Endothelial cell of umbilical vein (primary cell): ENCODE results near the gene CEACAM1. TPM values are rescaled to one million over a fixed set of nuclear protein-coding genes. Genes with fewer than 3 reads are reported as not detected.

Experiments
- BruUV-seq: library from RNA; stranded (reverse); fragments of 400-500 nt; replicated peaks from 2 replicates; lab custom pipeline; 2021; lab: Mats Ljungman, UMichigan
- CTCF ChIA-PET: fragments of 300-600, 350-600 bp; sonication (Branson Sonifier 250); formaldehyde crosslinking; loops from one replicate; lab custom pipeline; 2021; ENCODE audit warnings: antibody characterized with exemption, inconsistent platforms; lab: Charles Lee
- POLR2A ChIA-PET: fragments of 300-600, 350-600 bp; sonication (Branson Sonifier 250); formaldehyde crosslinking; loops from one replicate; lab custom pipeline; 2021; ENCODE audit warnings: antibody characterized with exemption, inconsistent platforms; lab: Charles Lee
- DNase-seq: peaks from one replicate; pipeline ENCODE4 v3.0.0-alpha.2; 2011; ENCODE audit warnings: low read depth, low spot score
- FAIRE-seq: peaks from 2 replicates; lab custom pipeline; 2011; peaks lifted over from hg19 to GRCh38; lab: Jason Lieb, UNC
- H2AFZ ChIP-seq: 2 replicates; pipeline ENCODE4 v1.6.0; 2012; ENCODE audit warnings: low read depth, low read length, control low read depth, inconsistent platforms
- H3K27ac ChIP-seq: 2 replicates; pipeline ENCODE4 v1.5.1; 2011; ENCODE audit warnings: low read depth, mild to moderate bottlenecking, control low read depth, low read length, moderate library complexity; ENCODE audit not compliant: insufficient read depth
- H3K27me3 ChIP-seq, 2 experiments: 2 replicates each; pipeline versions ENCODE4 v1.6.0 to v1.6.1; 2011; ENCODE audit warnings: low read length in 2 of 2, mixed read lengths in 1 of 2; ENCODE audit not compliant: control insufficient read depth in 2 of 2, insufficient read depth in 2 of 2
- H3K36me3 ChIP-seq, 2 experiments: 2 replicates in 1 of 2; 3 replicates in 1 of 2; pipeline ENCODE4 v1.5.1; 2011; ENCODE audit warnings: low read length in 2 of 2, mild to moderate bottlenecking in 1 of 2, moderate library complexity in 1 of 2; ENCODE audit not compliant: control insufficient read depth in 2 of 2, insufficient read depth in 2 of 2; ENCODE audit errors: extremely low read depth in 1 of 2
- H3K4me1 ChIP-seq: 3 replicates; pipeline ENCODE4 v1.5.1; 2011; ENCODE audit warnings: mild to moderate bottlenecking, low read length; ENCODE audit not compliant: control insufficient read depth, insufficient read depth; ENCODE audit errors: extremely low read depth
- H3K4me2 ChIP-seq: 2 replicates; pipeline ENCODE4 v1.6.1; 2011; ENCODE audit warnings: low read length, control low read depth, mixed read lengths; ENCODE audit not compliant: insufficient read depth
- H3K4me3 ChIP-seq, 3 experiments: fragments of 200-600 bp in 1 of 3; sonication (generic), shearing (Covaris generic) in 1 of 3; replicated peaks in 1 of 3; 2 replicates each; pipeline ENCODE4 v1.5.1; 2011 to 2016; ENCODE audit warnings: control low read depth in 3 of 3, low read length in 3 of 3, mild to moderate bottlenecking in 2 of 3, inconsistent platforms in 1 of 3, low read depth in 1 of 3, moderate library complexity in 1 of 3; ENCODE audit not compliant: insufficient read depth in 1 of 3
- H3K79me2 ChIP-seq: 2 replicates; pipeline ENCODE4 v1.6.0; 2012; ENCODE audit warnings: low read length, inconsistent platforms; ENCODE audit not compliant: control insufficient read depth, insufficient read depth
- H3K9ac ChIP-seq: replicated peaks from 2 replicates; pipeline ENCODE3; 2011; ENCODE audit warnings: low read length, control low read depth; ENCODE audit not compliant: insufficient read depth; ENCODE audit errors: extremely low read depth
- H3K9me1 ChIP-seq: replicated peaks from 3 replicates; pipeline ENCODE4 v1.6.0; 2011; ENCODE audit warnings: mild to moderate bottlenecking, low read length; ENCODE audit not compliant: control insufficient read depth, insufficient read depth; ENCODE audit errors: extremely low read depth
- H3K9me3 ChIP-seq: replicated peaks from 2 replicates; pipeline ENCODE4 v1.5.1; 2012; ENCODE audit warnings: low read length, inconsistent platforms; ENCODE audit not compliant: control insufficient read depth, insufficient read depth
- H4K20me1 ChIP-seq: replicated peaks from 2 replicates; pipeline ENCODE3; 2011; ENCODE audit warnings: mild to moderate bottlenecking, low read length; ENCODE audit not compliant: control insufficient read depth, insufficient read depth; ENCODE audit errors: extremely low read depth
- CTCF ChIP-seq, 2 donors: IDR thresholded peaks; 1 replicate in 1 of 2; 2 replicates in 1 of 2; pipeline ENCODE4 v1.5.1; 2011; ENCODE audit warnings: low read length in 2 of 2, mild to moderate bottlenecking in 2 of 2, moderate library complexity in 2 of 2, control low read depth in 1 of 2, inconsistent platforms in 1 of 2, low read depth in 1 of 2; ENCODE audit not compliant: insufficient read depth in 1 of 2; ENCODE audit errors: extremely low read depth in 1 of 2
- EZH2 ChIP-seq: IDR thresholded peaks from 2 replicates; pipeline ENCODE4 v1.6.1; 2012; ENCODE audit warnings: borderline replicate concordance, low read depth, mild to moderate bottlenecking, moderate library complexity, low read length, inconsistent platforms; ENCODE audit not compliant: severe bottlenecking
- FOS ChIP-seq: IDR thresholded peaks from 2 replicates; pipeline ENCODE4 v1.6.1; 2011; ENCODE audit warnings: mild to moderate bottlenecking, low read length, moderate library complexity, borderline replicate concordance; ENCODE audit not compliant: insufficient read depth
- GATA2 ChIP-seq: IDR thresholded peaks from 2 replicates; pipeline ENCODE4 v1.7.0; 2011; ENCODE audit warnings: low read depth, mild to moderate bottlenecking, moderate library complexity, mixed read lengths, low read length; ENCODE audit not compliant: insufficient read length, insufficient read depth
- JUN ChIP-seq: IDR thresholded peaks from 2 replicates; pipeline ENCODE4 v1.6.1; 2011; ENCODE audit warnings: borderline replicate concordance, low read depth; ENCODE audit not compliant: insufficient read length, insufficient read depth
- MAX ChIP-seq: IDR thresholded peaks from 2 replicates; pipeline ENCODE4 v1.6.1; 2011; ENCODE audit not compliant: insufficient read depth, insufficient read length
- MYC ChIP-seq: IDR thresholded peaks from one replicate; pipeline ENCODE4 v1.6.1; 2011; ENCODE audit warnings: mild to moderate bottlenecking, low read depth, low read length
- POLR2A ChIP-seq: IDR thresholded peaks from 2 replicates; pipeline ENCODE4 v1.6.1; 2012; ENCODE audit warnings: low read depth, mild to moderate bottlenecking, control low read depth, low read length
- POLR2AphosphoS5 ChIP-seq: IDR thresholded peaks from 2 replicates; pipeline ENCODE4 v1.6.1; 2012; ENCODE audit warnings: low read depth, mild to moderate bottlenecking, control low read depth, low read length, moderate library complexity; ENCODE audit not compliant: insufficient read depth
- dilution Hi-C: fragments of 300-500 bp; cut with MboI; formaldehyde crosslinking; loops from one replicate; pipeline ENCODE4 v1.15.0; 2019; ENCODE audit warnings: low sequenced_read_pairs; ENCODE audit not compliant: extremely low pct_ligation_motif_present
- intact Hi-C: fragments of 100-400 bp; cut with micrococcal nuclease; formaldehyde crosslinking; loops from one replicate; pipeline ENCODE4 v1.10.0; 2022
- polyA plus RNA-seq, 4 experiments: library from polyadenylated mRNA; depleted of rRNA in 3 of 4; stranded (reverse) in 3 of 4; unstranded in 1 of 4; fragments of >200 nt; gene quantifications; 2 replicates each; pipeline versions ENCODE4 v1.2.1 to v1.2.3, GENCODE V29; 2011 to 2012; ENCODE audit warnings: missing spikeins in 1 of 4
- total RNA-seq: library from RNA; stranded (reverse); gene quantifications from 2 replicates; pipeline ENCODE4 v1.2.3, GENCODE V29; 2021

Gene CEACAM1
- total and polyA plus RNA-seq, 2 donors (not counting 3 experiments of a cell fraction or from before 2014, with no cell fraction given), result 3.5 to 3.6 TPM

- no peak for FAIRE-seq
- H3K36me3 ChIP-seq, result no peaks in the 10 kb centered on the region
- no peaks in the 10 kb centered on the region for H3K4me1 ChIP-seq
- no peaks in the 10 kb centered on the region for H3K9me3 ChIP-seq
- intact Hi-C loops (no loop called here), dilution Hi-C loops (no loop called here)
- DNase-seq, result no peak
- ChIA-PET POLR2A (no interaction called here), CTCF (no interaction called here)
- H4K20me1 ChIP-seq, result no peaks in the 10 kb centered on the region
- no peak overlapping the region for H2AFZ ChIP-seq
- no TSS peak for BruUV-seq
- no peak for TF ChIP-seq FOS
- TF ChIP-seq MYC, result no peak
- TF ChIP-seq POLR2AphosphoS5, result no peak
- no peak for TF ChIP-seq CTCF (IDR thresholded peaks at IDR 0.05; ENCODE audit: extremely low read depth in 1 of 2, insufficient read depth in 1 of 2, low read depth in 1 of 2, low read length in 2 of 2)
- no peak for TF ChIP-seq GATA2
- no peak for TF ChIP-seq MAX
- no peak for TF ChIP-seq EZH2
- no peak for TF ChIP-seq JUN
- TF ChIP-seq POLR2A, result no peak
- H3K9ac ChIP-seq, result no peak overlapping the region
- H3K4me2 ChIP-seq, result no peak overlapping the region
- no peaks in the 10 kb centered on the region for H3K79me2 ChIP-seq
- no peak overlapping the region for H3K4me3 ChIP-seq
- no peaks in the 10 kb centered on the region for H3K27me3 ChIP-seq
- H3K9me1 ChIP-seq, result no peaks in the 10 kb centered on the region
- no peak overlapping the region for H3K27ac ChIP-seq
Observed at GRCh38 chr19:42514449-42514848, 13.8 kb downstream of the CEACAM1 start.
